Measurements from ENCODE around the gene GP5.

DNA sequence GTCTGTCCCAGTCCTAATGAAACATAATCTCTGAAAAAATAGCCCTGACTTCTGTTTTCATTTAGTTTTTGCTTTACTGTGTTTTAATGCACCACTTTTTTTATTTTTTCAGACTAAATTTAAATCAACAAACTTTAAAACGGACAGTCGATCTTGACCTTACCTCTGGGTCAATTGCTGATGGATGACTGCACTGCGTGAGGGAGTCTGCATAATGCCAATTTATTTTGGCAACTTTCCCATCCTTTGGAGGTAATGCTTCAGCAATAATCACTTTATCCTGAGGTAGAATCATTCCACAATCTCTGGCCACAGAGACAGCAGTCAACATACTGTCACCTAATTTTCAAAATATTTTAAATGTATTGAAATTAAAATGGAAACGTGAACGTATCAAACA, 32.5 kb upstream of the GP5 start:
- no peak for TF ChIP-seq EZH2phosphoT487 (IDR thresholded peaks at IDR 0.05; ENCODE audit: insufficient read depth, low read depth)
- no peak for TF ChIP-seq EZH2 (IDR thresholded peaks at IDR 0.05; ENCODE audit: insufficient read depth, poor library complexity, severe bottlenecking)

Data from GM23248 (cell line).